Measurements from ENCODE around the gene CHCHD6.

DNA sequence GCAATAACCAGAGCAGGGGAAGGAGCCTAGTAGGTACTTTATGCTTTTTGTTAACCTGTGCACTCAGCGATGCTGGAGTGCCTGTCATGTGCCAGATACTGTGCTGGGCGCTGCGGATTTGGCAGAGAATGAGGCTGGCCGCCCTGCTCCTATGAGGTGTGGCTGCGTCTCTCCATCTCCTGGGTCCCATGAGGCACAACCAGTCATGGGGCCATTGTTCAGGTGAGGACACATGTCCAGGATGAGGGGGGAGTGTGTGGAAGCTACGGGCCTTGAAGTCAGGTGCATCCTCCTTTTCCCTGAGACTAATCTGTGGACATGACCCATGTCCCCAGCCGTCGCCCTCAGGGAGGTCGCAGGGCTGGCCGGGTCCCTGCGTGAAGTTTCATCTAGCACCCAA lies 48.2 kb upstream of the CHCHD6 start:
- TF ChIP-seq POLR2AphosphoS5 (IDR thresholded peaks at IDR 0.05; ENCODE audit: low read depth, low read length), result no peak
- TF ChIP-seq POLR2A (IDR thresholded peaks at IDR 0.05; ENCODE audit: low read depth, low read length), result no peak
- TF ChIP-seq TAF1 (IDR thresholded peaks at IDR 0.05; ENCODE audit: borderline replicate concordance, low read depth, low read length), result no peak

Data from GM12892 (cell line).